ENCODE results near the gene ETV2.
A peak's percentile ranks its signal among the peaks of the same experiment; 100 is the strongest.
"Not testable (repeated sequence)": the region's sequence is repeated elsewhere in the genome, so short reads cannot be mapped to it uniquely, and the experiment has no call there.

ETV2 gene

GRCh38 chr19:35661995-35662340 is 20.4 kb downstream of the ETV2 start:
- no peak for DNase-seq

GRCh38 chr19:35663981-35664380 is 22.4 kb downstream of the ETV2 start:
- no peak for DNase-seq

GRCh38 chr19:35665157-35665556 is 23.6 kb downstream of the ETV2 start:
- DNase-seq: no peak

GRCh38 chr19:35665604-35666003 is 24.1 kb downstream of the ETV2 start:
- no peak for DNase-seq

GRCh38 chr19:35666251-35666913 is 24.8 kb downstream of the ETV2 start, which contains the start of gene UPK1A:
Gene UPK1A (plus strand): TSS chr19:35666517. CDS start chr19:35666813, 296 bp downstream.
- DNase-seq: no peak

GRCh38 chr19:35669566-35669965 is 28.0 kb downstream of the ETV2 start:
- no peak for DNase-seq

GRCh38 chr19:35669974-35670373 is 28.4 kb downstream of the ETV2 start:
- no peak for DNase-seq

GRCh38 chr19:35670686-35671085 is 29.1 kb downstream of the ETV2 start:
- DNase-seq: no peak

GRCh38 chr19:35671818-35672217 is 30.3 kb downstream of the ETV2 start:
- DNase-seq: no peak

- DNase-seq: peak; percentile 17
Observed at GRCh38 chr19:35673121-35673804, 31.7 kb downstream of the ETV2 start.

- no peak for DNase-seq
Observed at GRCh38 chr19:35675589-35676140, 34.1 kb downstream of the ETV2 start.

GRCh38 chr19:35689836-35690235 is 48.3 kb downstream of the ETV2 start:
- no peak for DNase-seq

GRCh38 chr19:35691106-35691505 is 49.6 kb downstream of the ETV2 start:
- not testable (repeated sequence) for DNase-seq

GRCh38 chr19:35692010-35692409 is 50.5 kb downstream of the ETV2 start:
- no peak for DNase-seq

GRCh38 chr19:35693422-35693821 is 51.9 kb downstream of the ETV2 start:
- DNase-seq: no peak

- peak; percentile 81 for DNase-seq
Observed at GRCh38 chr19:35693835-35694599, 52.5 kb downstream of the ETV2 start.

All from fibroblast of skin of right quadriceps (primary cell).